Embryonic facial prominence (tissue), 1 donor: Measurements from ENCODE around the gene UQCC2.

ENCODE experiments used
- DNase-seq: peaks from one replicate; pipeline ENCODE4 v3.0.0-alpha.2; 2016; ENCODE audit errors: extremely low spot score

UQCC2 gene

DNA sequence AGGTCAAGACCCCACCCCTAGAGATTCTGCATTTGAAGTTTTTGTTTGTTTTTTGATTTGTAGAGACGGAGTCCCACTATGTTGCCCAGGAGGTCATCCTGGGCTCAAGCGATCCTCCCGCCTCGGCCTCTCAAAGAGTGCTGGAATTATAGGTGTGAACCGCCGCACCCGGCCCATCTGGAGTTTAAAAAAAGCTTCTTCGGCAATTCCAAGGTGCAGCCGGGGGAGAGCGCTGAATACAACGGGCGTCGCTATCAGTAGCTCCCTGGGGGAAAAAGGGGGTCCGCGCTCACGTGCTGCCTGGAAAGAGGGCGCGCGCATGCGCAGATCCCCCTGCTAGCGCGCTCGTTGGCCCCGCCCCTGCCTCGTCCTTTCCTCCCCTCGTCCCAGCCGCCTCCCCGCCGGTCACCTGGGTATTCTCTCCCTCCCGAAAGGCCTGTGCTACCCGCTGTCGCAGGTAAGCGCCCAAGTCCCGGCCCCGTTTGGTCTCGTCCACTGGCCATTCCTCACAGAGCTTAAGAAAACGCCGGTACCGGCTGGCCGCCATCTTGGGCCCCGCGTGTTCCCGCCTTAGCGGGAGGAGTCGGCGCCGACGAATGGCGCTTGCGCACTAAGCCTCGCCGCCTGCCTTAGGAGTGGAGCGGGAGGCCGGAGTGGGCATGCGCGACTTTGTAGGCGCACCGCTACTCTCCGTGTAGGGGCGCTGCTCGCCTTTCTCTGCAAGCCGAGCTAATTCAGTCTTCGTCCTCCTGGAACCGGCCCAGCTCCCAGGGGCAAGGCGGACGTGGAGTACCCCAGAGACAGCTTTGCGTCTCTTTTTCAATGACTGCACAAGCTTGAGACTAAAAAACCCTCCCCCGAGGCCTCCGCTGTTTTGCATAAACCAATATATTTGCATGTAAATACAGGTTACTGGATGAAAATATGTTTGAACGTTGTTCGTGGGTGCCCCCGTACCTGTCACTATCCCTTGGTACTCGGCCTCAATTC, at the start of gene UQCC2:
TSS of gene UQCC2 (minus strand) at position 561 of the 990 bp plus-strand sequence. CDS start at position 547, 14 bp downstream.
- peak; percentile 93 for DNase-seq

DNA sequence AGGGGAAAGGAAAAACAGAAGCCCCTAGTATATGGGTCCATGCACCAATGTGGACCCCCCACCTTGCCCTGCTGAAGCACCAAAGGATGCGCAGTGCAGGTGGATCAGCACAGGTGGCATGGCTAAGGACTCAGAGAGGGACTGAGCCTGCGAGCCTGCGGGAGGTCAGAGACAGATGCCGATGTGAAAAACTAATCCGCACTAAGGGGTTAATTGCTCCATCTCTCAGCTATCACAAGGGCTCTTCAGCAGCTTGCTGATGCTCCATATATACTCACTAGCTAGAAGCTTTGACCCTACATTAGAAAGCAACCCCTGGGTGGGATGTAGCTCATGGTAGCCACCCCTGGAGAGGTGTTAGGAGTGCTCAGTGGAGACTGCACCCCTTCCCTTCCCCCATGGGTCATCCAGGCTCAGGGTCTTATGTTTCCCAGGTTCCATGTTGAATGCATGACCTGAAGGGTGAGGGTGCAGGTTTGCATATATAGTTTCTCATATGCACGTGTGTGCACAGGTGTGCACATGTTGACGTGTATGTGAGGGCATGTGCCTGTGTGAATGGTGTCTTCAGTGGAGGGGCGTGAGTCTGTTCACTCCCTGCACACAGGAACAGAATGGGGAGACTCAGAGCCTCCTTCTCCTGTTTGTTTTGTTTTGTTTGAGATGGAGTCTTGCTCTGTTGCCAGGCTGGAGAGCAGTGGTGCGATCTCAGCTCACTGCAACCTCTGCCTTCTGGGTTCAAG, 48.6 kb upstream of the UQCC2 start:
- no peak for DNase-seq

DNA sequence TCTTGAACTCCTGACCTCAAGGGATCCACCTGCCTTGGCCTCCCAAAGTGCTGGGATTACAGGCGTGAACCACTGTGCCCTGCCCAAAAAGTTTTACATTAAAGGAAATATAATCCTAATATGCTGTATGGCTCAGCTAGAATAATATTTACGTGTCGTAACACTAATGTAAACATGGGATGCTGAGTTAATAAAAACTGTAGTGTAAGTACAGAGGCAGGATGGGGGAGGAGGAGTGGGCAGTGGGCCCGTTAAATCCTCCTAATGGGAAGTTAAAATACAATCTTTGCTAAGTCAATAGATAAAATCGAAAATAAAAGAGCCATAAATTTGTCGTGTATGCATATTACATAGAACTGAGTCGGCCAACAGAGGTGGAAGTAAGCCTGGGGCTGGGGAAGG, 47.3 kb upstream of the UQCC2 start:
- no peak for DNase-seq

DNA sequence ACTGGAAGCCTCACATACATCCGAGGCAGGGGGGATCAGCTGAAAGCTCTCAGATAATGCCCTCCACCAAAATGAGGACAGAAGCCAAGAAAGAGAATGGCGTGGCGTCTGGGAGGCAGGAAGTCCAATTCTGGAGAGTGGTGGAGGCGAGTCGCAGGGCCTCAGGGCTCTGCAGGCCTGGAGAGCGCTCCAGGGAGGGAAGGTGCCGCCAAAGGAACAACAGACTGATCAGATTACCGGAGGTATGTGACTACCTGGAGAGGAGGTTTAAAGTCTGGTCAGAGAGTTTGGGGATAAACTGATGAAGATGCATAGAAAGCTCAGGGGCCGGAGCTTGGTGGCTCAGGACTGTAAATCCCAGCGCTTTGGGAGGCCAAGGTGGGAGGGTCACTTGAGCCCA, 46.4 kb upstream of the UQCC2 start:
- no peak for DNase-seq

DNA sequence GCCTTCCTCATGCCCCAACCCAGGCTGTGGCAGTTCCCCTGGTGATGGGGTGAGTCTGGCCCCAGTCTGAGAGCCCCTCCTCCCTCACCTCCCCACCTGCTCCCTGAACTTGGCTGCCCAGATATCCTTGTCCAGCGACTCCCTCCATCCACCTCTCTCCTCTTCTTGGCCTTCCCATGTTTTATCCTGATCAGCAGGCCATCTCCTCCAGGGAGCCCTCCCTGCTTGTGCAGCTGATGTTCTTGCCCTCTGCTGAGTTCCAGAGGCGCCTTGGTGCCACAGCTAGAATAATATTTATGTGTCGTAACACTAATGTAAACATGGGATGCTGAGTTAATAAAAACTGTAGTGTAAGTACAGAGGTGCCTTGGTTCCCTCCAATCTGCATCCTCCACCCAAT, 45.6 kb upstream of the UQCC2 start:
- no peak for DNase-seq

DNA sequence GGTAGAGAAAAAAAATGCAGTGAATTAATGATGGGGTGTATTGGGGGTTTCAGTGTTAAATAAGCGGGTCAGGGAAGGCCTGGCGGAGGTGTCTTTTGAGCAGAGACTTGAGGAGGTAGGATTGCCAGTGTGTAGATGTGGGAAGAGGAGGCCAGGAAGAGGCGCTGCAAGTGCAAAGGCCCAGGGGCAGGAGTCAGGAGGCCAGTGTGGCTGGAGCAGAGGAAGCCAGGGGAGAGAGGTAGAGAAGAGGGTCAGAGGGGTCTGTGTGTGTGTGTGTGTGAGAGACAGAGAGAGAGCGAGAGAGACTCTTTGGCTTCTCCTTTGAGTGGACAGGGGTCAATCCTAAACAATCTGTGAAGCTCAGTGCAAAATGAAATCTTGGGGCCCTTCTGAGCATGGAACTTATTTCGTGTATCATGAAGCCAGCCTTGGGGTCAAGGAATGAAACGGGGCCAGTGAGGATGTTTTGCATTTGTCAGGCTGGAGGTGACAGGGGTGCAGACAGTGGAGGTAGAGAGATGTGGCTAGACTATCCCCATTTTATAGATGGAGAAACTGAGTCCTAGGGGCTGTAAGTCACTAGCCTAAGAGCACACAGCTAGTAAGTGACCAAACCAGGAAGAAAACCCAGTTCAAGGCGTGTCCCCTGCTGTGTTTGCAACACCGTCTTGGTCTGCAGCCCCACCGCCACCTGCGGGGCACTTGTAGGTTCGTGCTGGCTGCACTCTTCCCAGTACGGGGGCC, 44.9 kb upstream of the UQCC2 start:
- DNase-seq, result no peak

DNA sequence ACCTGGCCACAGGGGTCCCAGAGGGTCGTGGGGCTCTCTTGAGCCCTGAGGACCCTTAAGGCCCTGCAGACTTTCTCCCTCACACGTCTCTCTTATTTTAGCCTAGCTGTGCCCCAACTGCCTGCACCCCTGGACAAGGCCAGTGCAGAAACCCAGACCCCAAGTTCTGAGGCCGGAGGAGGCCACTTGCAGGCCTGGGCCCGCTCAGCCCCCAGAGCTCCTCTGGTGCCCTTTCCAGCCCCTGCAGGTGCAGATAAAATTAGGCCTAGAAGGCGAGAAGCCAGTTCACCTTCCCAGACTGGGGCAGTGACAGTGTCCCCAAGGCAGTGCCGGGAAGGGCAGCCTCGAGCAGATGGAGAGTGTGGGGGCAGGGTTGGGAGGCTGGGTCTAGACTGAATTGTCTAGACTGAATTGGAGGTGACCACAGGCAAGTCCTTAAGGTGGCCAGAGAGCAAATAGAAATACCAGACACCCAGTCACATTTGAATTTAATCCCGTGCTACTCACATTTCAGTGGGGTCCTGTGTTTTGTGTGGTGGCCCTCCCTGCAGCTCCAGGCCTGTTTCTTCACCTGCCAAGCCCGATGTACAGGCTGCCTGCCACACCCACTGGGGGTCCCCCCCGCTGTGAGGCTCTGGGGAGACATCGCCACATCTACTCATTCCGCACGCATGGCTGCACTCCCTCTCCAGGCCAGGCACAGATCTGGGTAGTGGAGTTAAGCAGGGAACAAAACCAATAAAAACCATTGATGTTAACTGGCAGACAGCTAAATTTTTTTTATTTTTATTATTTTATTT, 43.8 kb upstream of the UQCC2 start:
- DNase-seq, result no peak

DNA sequence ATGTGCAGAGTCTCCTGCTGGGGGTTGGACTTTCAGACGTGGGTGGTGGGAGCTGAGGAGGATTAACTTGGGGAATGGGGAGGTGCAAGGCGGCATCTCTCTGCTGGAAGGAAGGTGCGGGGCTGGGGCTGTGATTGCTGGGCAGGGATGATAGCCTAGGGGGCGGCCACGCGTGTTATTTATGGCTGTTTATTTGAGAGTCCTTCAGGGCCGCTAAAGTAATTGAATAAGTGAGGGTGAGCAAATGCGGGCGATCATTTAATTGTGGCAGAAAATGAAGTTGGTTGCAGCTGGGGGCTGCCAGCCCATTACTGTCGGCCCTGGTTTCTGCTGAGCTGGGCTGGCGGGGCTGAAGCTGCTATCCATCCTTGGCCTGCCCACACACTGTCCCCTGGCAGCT, 42.7 kb upstream of the UQCC2 start:
- no peak for DNase-seq

DNA sequence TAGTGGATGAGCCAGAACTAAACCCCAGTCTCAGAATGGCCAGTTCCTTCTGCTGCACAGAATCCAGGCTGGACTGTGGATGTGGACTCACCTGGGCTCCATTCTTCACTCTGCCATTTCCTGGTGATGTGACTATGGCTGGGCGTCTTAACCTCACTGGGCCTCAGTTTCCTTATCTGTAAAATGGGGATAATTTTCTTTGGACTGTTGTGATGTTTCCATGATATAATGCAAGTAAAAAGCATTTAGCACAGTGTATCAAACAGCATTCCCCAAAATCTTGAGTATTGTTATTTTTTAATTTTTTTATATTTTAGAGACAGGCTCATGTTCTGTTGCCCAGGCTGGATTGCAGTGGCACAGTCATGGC, 41.1 kb upstream of the UQCC2 start:
- no peak for DNase-seq

DNA sequence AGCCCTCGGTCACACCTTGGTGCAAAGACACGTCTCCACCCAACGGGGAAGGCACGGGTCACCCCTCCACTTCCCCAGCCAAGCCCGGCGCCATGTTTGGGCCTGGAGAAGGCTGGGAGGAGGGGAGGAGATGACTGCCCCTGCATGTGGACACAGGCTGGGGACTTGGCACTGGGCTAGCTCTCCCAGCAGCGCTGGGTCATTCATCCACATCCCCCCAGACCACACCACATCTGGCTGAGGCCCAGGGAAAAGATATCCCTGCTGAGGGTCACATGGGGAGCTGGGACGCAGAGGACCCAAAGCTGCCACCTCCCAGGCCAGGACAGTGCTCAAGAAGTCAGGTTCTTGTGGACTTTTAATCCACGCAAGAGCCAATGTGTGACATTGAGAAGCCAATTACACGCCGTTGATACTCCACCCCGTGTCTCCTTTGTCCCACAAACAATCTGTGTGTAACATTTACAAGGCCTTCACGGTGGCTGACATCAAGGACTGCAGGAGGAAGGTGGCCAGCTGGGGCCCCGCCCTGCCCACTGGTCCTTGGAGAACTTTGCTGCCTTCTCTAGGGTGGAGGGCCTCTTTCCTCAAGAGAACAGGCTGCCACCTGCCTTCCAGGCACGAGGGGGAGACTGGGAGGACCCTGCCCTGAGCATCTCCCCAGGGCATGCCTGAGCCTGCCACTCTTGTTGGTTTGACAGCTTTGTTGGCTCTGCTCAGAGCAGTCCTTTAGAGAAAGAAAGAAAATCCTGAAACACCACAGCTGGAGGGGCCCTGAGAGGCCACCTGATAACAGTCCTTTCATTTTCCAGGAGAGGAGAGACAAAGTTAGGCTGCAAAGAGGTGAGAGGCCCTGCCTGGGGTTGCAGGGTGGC, 40.5 kb upstream of the UQCC2 start:
- no peak for DNase-seq

DNA sequence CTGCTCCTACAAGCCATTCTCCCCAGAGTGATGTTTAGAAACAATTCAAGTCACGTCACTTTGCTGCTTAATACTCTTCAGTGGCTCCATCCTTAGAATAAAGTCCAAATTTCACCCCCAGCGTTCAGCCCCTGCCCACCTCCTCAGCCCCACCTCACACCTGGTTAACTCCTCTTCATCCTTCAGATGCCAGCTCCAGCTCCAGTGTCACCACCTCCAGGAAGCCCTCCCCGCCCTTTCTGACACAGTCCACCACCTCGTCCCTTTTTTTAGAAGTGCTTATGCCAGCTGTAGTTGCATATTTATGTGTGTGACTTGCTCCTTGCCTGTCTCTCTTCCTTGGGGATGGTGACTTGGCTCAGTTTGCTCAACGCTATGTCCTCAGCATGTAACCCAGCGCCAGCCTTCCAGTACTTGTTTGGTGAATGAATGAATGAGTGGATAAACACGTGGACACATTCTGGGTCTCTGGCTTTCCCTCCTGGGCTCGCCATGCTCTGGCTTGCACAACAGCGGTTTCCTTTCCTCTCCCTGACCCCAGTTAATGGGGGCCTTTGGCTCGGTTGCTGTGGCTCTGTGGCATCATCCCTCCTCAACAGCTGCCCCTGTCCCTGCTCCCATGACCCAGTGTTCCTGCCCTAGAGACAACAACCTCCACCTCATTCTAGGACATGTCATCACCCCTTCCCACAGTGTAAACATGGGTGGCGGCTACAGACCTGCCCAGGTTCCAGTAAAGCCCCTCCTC, 38.9 kb upstream of the UQCC2 start:
- DNase-seq, result no peak

DNA sequence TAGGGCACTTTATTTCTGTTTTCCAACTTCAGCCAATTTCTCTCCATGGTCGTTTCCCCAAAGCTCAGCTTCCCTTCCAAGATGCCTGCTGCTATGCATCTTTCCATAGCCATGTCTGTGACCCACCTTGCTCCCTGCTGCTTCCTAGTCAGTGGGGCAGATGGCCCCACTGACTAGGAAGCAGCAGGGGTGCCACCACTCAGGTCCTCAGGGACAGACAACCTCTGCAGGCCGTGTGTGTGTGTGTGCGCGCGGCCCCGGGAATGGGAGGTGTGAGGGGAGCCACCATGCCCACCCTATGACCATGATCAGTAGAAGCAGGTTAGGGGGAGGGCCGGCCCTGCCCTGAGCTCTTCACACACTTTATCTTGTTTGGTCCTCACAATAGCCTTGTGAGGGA, 37.9 kb upstream of the UQCC2 start:
- no peak for DNase-seq

DNA sequence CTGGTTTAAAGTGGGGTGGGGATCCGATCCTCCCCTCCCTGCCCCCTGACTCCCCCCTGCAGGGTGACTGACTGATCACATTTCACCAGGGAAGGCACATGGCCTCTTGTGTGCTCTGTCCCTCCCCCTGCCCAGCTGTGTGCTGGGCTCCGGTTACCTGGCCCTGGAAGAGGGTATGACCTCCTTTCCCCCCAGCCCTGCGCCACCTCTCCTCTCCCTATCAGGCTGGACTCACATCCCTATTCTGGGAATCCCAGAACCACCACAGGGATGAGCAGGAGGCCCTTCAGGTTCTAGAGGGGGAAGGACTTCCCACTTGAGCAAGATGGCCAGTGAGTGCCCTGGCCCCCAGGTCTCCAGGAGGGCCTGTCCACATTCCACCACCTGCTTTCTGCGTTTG, 37.3 kb upstream of the UQCC2 start:
- DNase-seq, result no peak

DNA sequence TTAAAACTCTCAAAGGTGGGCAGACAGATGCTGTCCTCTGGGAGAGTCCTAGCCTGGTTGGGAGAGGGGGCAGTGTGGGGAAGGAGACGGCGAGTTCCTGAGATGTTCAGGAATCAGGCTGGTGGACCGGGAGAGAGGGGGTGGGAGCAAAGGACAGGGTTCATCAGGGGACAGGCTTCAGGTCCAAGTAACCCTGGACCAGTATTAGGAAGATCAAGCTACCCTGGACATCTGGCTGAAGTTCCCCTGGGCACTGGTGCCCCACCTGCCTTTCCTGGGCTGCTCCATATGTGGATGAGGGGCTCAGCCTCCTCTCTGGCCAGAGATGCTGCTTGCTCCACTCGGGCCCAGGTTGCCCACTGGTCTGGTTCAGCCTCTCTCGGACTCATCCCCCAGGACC, 36.3 kb upstream of the UQCC2 start:
- DNase-seq, result no peak

DNA sequence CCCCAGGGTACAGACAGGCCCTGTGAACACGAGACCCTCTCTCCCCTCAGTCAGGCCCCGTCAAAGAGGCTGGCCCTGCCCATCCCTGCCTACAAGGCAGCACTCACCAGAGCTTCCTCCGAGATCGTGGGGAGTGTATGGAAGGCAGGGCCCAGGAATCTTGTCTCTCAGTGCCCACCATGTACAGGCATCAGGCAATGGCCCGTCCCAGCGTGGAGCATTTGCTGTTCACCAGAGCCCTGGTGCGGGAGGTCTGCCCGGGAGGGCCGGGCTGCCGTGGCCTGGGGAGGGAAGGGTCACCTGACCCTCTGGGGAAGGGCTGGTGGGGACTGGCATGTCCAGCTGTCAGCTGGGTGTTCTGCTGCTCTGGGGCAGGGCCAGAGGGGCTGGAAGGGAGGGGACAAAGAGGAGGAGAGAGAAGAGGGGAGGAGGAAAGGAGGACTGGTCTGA, 35.2 kb upstream of the UQCC2 start, which contains the start of gene IP6K3:
TSS of gene IP6K3 (minus strand) at position 255 of the 450 bp plus-strand sequence. CDS start 11,429 bp downstream, outside the sequence.
- DNase-seq, result no peak

DNA sequence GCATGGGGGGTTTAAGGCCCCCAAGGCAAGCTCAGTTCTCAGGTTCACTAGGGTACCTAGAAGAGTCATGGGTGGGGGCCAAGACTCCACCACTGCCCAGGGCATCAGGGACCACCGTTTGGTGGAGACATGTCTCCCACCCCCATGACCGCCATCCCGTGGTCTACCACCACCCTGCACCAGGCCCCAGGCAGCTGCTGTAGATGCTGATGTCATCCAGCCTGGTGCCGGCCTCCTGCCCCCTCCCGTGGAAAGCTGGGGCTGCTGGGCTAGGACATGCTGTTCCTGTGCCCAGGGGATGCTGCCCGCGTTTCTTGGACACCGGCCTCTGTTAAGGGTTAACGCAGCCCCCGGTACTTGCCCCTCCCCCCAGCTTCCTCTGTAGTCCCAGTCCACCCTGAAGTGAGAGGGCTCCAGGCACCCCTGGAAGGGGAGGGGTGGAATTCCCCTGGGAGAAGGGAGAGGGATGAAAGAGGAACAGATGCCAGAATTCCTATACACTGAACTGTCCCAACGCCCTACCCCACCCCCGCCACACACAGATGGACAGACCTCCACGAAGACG, 34.6 kb upstream of the UQCC2 start:
- DNase-seq, result no peak

DNA sequence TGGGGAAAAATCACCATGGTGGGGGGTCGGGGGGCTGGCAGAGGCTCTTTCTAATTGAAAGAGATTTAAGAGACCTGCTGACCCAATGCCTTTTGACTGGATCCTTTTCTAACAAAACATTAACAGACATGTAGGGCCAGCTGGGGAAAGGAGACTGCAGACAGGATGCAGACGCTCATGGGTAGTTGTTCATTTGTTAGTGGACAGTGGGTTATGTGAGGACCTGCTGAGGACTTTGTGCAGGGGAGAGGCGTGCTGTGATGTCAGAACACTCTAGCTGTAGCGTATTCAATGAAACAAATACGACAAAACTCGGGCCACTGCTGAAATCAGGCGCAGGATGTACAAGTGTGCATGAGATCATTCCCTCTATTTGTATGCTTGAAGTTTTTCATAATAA, 34.0 kb upstream of the UQCC2 start:
- no peak for DNase-seq

DNA sequence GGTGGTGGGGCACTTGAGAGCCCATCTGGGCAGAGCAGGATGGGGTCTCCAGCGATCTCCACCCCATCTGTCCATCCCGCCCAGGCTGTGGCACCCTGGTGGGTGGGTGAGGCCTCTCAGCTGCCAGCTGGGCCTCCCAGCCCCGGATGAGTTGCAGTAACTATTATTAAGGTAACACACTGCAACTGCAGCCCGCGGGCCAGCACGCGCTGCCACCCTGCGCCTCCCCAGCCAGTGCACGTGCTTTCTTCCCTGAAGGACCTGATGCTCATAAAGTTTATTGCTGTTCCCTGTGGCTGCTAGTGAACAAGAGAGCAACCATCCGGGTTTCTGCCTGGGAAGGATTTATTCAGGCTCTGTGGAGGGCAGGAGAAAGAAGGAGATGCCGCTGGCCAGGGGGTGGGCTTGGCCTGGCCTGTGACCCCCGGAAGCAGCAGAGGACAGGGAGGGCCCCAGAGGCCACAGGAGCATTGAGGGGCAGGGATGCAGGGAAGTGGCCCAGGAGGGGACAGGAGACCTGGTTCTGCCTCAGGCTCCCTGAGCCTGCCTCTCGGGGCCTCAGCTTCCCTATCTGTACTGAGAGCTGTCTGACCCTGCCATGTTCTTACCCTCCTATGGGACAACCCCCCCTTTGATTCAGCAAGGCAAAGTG, 33.5 kb upstream of the UQCC2 start:
- no peak for DNase-seq
